DND-41 (cell line): ENCODE results near the gene EIF6.
"Not testable (repeated sequence)": the region's sequence is repeated elsewhere in the genome, so short reads cannot be mapped to it uniquely, and the experiment has no call there.

ENCODE experiments used
- ATAC-seq: fragments of 200-7000 bp; cut with Tn5 transposase; 3 replicates; pipeline ENCODE4 v1.9.1; 2021; ENCODE audit warnings: low read depth; ENCODE audit not compliant: insufficient read depth
- DNase-seq: peaks from one replicate; pipeline ENCODE4 v3.0.0-alpha.2; 2020
- H2AFZ ChIP-seq: 2 replicates; pipeline ENCODE4 v1.6.0; 2012; ENCODE audit warnings: low read depth, low read length
- H3K27ac ChIP-seq: 2 replicates; pipeline ENCODE4 v1.5.1; 2012; ENCODE audit warnings: low read length, inconsistent platforms
- H3K27me3 ChIP-seq: fragments of 200-600 bp; sonication (generic); 2 replicates; pipeline ENCODE4 v1.6.0; 2012; ENCODE audit warnings: low read length, mild to moderate bottlenecking, inconsistent platforms; ENCODE audit not compliant: insufficient read depth, poor library complexity
- H3K36me3 ChIP-seq: 2 replicates; pipeline ENCODE4 v1.5.1; 2012; ENCODE audit warnings: low read length, inconsistent platforms; ENCODE audit not compliant: insufficient read depth
- H3K4me1 ChIP-seq: 2 replicates; pipeline ENCODE4 v1.5.1; 2012; ENCODE audit warnings: mild to moderate bottlenecking, low read length; ENCODE audit not compliant: insufficient read depth
- H3K4me2 ChIP-seq: 2 replicates; pipeline ENCODE4 v1.6.0; 2012; ENCODE audit warnings: mild to moderate bottlenecking, moderate library complexity, low read length, inconsistent platforms; ENCODE audit not compliant: insufficient read depth
- H3K4me3 ChIP-seq, 2 experiments: fragments of 200-600 bp in 1 of 2; shearing (Covaris generic) in 1 of 2; 2 replicates each; pipeline ENCODE4 v1.5.1; 2012 to 2016; ENCODE audit warnings: inconsistent platforms in 2 of 2, low read length in 2 of 2, mild to moderate bottlenecking in 2 of 2, low read depth in 1 of 2, moderate library complexity in 1 of 2
- H3K79me2 ChIP-seq: 2 replicates; pipeline ENCODE4 v1.6.0; 2012; ENCODE audit warnings: low read length, inconsistent platforms; ENCODE audit not compliant: insufficient read depth
- H3K9ac ChIP-seq: 2 replicates; pipeline ENCODE4 v1.6.0; 2012; ENCODE audit warnings: low read depth, mild to moderate bottlenecking, inconsistent platforms, low read length, moderate library complexity
- H3K9me3 ChIP-seq: 2 replicates; pipeline ENCODE4 v1.5.1; 2012; ENCODE audit warnings: low read length, moderate library complexity, mild to moderate bottlenecking, inconsistent platforms; ENCODE audit not compliant: insufficient read depth, severe bottlenecking
- H4K20me1 ChIP-seq: 2 replicates; pipeline ENCODE4 v1.6.0; 2012; ENCODE audit warnings: low read length; ENCODE audit not compliant: insufficient read depth
- EZH2 ChIP-seq: IDR thresholded peaks from 3 replicates; pipeline ENCODE4 v1.6.1; 2012; ENCODE audit warnings: borderline replicate concordance, low read depth, mild to moderate bottlenecking, moderate library complexity, low read length, inconsistent platforms; ENCODE audit not compliant: severe bottlenecking
- TF ChIP-seq, protein P1 (sequence below): IDR thresholded peaks from 2 replicates; pipeline ENCODE4 v1.5.1; 2012; ENCODE audit warnings: borderline replicate concordance, low read length, moderate library complexity, mild to moderate bottlenecking; ENCODE audit not compliant: poor library complexity, severe bottlenecking; ENCODE audit errors: extremely low read depth

EIF6 gene

DNA sequence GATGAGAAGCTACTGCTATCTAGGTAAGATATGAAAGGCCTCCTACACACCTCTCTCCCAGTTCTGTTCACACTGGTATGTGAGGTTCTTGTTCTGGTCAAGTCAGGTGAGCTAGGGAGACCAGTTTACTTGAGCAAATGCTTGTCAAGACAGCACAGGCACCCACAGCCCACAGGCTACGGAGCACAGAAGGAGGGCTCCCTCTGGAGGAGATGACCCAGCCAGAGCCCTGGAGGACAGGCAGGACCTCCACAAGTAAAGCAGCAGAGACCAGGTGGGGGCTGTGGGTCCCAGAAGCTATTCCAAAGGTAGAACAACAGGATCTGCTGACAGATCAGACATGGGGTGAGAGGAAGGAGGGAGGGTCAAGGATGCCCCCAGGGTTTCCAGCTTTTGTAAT, 19.8 kb downstream of the EIF6 start:
- ATAC-seq (no peak), DNase-seq (no peak)
- Histone ChIP-seq H3K4me1 (no peaks in the 10 kb centered on the region), H3K79me2 (no peaks in the 10 kb centered on the region), H3K4me3 (no peak overlapping the region), H3K36me3 (no peaks in the 10 kb centered on the region), H4K20me1 (no peaks in the 10 kb centered on the region), H3K27me3 (no peaks in the 10 kb centered on the region), H2AFZ (no peak overlapping the region), H3K27ac (no peak overlapping the region), H3K9me3 (no peaks in the 10 kb centered on the region), H3K9ac (no peak overlapping the region), H3K4me2 (no peak overlapping the region)
- TF ChIP-seq, protein P1, sequence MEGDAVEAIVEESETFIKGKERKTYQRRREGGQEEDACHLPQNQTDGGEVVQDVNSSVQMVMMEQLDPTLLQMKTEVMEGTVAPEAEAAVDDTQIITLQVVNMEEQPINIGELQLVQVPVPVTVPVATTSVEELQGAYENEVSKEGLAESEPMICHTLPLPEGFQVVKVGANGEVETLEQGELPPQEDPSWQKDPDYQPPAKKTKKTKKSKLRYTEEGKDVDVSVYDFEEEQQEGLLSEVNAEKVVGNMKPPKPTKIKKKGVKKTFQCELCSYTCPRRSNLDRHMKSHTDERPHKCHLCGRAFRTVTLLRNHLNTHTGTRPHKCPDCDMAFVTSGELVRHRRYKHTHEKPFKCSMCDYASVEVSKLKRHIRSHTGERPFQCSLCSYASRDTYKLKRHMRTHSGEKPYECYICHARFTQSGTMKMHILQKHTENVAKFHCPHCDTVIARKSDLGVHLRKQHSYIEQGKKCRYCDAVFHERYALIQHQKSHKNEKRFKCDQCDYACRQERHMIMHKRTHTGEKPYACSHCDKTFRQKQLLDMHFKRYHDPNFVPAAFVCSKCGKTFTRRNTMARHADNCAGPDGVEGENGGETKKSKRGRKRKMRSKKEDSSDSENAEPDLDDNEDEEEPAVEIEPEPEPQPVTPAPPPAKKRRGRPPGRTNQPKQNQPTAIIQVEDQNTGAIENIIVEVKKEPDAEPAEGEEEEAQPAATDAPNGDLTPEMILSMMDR, result peak; percentile 12
- no peak for TF ChIP-seq EZH2

DNA sequence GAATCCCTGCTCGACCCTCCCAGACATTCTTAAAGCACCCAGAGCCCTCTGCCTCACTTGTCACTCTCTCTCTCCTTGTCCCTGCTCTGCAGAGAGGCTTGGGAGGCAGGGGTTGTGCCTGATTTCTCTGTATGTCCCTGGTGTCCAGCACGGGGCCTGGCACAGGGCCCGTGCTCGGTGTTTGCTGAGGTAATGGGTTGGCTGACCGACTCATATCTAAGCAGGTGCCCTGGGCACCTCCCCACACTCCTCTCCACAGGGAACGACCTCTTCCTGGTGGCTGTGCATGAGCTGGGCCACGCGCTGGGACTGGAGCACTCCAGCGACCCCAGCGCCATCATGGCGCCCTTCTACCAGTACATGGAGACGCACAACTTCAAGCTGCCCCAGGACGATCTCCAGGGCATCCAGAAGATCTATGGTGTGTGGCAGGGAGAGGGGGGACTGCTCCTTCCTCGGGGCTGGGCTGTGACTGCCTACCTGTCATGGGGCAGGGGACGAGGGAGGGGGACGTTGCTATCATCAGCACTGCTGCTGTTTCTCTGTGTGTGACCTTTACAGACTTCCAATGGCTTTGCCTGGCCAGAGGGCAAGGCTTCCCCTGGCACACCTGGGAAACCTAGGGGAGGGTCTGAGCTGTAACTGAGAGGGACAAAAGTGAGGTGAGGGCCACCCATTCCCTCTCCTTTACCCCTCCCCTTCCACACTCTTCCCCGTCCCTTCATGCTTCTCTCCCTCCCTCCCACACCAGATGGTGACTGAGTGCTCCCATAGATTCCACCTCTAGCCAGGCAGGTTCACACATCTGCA, 20.8 kb downstream of the EIF6 start:
- no peak overlapping the region for H2AFZ ChIP-seq

DNA sequence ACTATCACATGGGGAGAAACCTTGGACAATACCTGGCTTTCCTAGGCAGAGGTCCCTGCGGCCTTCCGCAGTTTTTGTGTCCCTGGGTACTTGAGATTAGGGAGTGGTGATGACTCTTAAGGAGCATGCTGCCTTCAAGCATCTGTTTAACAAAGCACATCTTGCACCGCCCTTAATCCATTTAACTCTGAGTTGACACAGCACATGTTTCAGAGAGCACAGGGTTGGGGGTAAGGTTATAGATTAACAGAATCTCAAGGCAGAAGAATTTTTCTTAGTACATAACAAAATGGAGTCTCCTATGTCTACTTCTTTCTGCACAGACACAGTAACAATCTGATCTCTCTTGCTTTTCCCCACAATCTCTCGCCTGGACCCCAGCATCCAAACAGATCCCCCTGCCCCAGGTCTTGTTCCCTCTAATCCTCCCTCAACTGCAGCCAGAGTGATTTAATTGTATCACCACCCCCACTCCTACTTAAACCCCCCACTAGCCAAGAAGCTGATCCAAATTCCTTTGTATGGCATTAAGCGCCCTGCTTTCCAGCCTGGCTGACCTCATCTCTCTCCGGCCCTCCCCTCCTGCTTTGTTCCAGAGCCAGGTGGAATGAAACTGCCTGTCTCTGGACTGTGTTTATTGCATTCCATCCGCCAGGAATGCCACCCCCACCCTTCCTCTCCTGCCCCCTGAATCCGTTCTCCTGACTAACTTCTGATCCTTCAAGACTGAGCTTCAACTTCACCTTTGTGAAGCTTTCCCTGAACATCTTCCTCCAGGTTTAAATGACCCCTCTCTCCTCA, 21.6 kb downstream of the EIF6 start:
- not testable (repeated sequence) for DNase-seq, H3K4me3 ChIP-seq, H3K4me1 ChIP-seq, H3K27me3 ChIP-seq, H3K4me2 ChIP-seq, H3K27ac ChIP-seq, H4K20me1 ChIP-seq, ATAC-seq, H3K9me3 ChIP-seq, H3K9ac ChIP-seq, H3K79me2 ChIP-seq, H2AFZ ChIP-seq, H3K36me3 ChIP-seq

More for the DNA sequence above, 20.8 kb downstream of the EIF6 start:
- no peaks in the 10 kb centered on the region for H3K9me3 ChIP-seq
- TF ChIP-seq, protein P1, result no peak
- no peak for TF ChIP-seq EZH2
- no peaks in the 10 kb centered on the region for H3K36me3 ChIP-seq
- DNase-seq, result no peak
- no peak overlapping the region for H3K9ac ChIP-seq
- no peaks in the 10 kb centered on the region for H3K79me2 ChIP-seq
- H3K27me3 ChIP-seq, result no peaks in the 10 kb centered on the region
- H4K20me1 ChIP-seq, result no peaks in the 10 kb centered on the region
- no peak overlapping the region for H3K4me3 ChIP-seq
- no peak overlapping the region for H3K27ac ChIP-seq
- no peak; the same call in 2 of the 3 replicates for ATAC-seq
- H3K4me1 ChIP-seq, result no peaks in the 10 kb centered on the region
- no peak overlapping the region for H3K4me2 ChIP-seq

DNA sequence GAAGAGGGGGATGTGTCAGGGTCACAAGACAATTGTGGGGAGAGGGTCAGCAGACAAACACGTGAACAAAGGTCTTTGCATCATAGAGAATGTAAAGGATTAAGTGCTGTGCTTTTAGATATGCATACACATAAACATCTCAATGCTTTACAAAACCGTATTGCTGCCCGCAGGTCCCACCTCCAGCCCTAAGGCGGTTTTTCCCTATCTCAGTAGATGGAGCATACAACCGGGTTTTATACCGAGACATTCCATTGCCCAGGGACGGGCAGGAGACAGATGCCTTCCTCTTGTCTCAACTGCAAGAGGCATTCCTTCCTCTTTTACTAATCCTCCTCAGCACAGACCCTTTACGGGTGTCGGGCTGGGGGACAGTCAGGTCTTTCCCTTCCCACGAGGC, 22.3 kb downstream of the EIF6 start:
- not testable (repeated sequence) for H3K4me2 ChIP-seq, H3K27me3 ChIP-seq, ATAC-seq, H4K20me1 ChIP-seq, H3K27ac ChIP-seq, H3K79me2 ChIP-seq, H2AFZ ChIP-seq, DNase-seq, H3K4me3 ChIP-seq, H3K9me3 ChIP-seq, H3K4me1 ChIP-seq, H3K9ac ChIP-seq, H3K36me3 ChIP-seq
